CD4-positive, alpha-beta T cell treated with Interleukin-15 for 1 hour (primary cell): ENCODE measurements around the gene RPL9.
A peak's percentile ranks its signal among the peaks of the same experiment; 100 is the strongest.
"Not testable (repeated sequence)": the region's sequence is repeated elsewhere in the genome, so short reads cannot be mapped to it uniquely, and the experiment has no call there.

Experiments
- DNase-seq: peaks from one replicate; pipeline ENCODE4 v3.0.0-alpha.2; 2020

RPL9 gene

DNA sequence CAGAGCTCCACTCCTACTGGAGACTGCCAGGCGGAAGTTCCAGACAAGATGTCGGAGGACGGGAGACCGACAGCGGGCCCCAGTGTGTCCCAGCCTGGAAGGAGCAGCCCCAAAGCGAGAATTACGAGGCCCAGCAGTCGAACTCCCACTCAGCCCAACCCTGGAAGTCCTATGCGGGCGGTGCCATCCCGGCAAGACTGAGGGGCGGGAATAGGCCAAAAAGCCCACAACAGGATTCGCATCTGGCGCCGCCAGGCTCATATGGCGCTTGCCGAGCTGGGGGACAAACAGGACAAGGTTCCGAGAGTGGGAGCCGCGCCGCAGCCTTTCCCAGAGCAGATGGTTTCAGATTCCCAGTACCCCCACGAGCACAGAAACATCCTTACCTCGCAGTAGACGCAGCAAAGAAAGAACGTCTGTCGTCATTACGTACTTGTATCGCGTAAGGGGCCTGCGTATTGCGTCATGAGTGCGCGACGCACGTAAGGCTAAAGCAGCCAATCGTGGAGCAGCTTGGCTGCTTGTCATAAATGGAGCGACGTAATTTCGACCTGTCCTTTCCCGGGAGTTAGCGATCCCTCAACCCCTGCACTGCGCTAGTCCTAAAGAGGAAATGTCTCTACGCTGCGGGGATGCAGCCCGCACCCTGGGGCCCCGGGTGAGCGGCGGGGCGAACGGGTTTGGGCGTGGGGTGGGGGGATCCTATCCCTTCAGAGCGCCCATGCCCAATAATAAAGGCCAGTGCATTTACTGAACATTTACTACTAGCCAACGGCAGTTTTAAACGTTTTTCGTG is at the start of gene RPL9, which contains the start of gene LIAS:
RPL9 (minus strand) TSS at position 418 of the 796 bp plus-strand sequence. CDS start 483 bp downstream, outside the sequence.
LIAS (plus strand) TSS at position 552 of the 796 bp plus-strand sequence; CDS start at position 614, 62 bp downstream.
- DNase-seq, result peak; percentile 95

DNA sequence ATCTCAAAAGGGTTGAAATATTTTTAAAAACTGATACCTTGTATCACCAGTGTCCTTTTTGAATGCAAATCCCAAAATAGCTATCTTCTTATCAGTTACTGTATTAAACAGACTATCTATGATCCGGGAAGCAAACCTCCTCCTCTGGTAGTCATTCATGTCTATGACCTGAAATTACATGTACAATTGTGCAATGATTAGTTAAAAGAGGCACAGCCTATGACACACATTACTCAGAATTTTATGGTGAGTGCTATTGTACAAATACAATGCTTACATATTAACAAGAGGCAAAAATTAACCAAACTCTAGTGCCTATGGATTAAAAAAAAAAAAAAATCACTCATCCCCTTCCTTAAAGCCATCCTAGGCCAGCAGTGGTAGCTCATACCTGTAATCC is 46.9 kb upstream of the RPL9 start:
- no peak for DNase-seq

DNA sequence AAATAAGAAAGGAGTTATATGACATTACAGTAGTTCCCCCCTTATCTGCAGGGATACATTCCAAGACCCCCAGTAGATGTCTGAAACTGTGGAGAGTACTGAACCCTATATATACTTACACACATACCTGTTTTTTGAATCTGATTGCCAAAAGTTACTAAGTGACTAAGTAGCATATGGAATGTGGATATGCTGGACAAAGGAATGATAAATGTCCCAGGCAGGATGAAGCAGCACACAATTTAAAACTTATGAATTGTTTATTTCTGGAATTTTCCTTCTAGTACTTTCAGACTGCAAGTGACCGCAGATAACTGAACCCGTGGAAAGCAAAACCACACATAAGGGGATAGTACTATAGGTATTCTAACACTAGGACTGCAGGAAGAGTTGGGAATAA is 45.8 kb upstream of the RPL9 start:
- no peak for DNase-seq

DNA sequence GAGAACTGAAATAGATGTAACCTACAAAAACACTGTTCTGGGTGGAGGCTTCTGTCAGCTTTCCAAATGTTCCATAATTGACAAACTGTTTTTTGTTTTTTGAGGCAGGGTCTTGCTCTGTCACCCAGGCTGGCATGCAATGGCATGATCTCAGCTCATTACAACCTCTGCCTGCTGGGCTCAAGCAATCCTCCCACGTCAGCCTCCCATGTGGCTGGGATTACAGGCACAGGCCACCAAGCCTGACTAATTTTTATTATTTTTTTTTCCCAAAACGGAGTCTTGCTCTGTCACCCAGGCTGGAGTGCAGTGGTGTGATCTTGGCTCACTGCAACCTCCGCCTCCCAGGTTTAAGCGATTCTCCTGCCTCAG is 43.9 kb upstream of the RPL9 start:
- not testable (repeated sequence) for DNase-seq

DNA sequence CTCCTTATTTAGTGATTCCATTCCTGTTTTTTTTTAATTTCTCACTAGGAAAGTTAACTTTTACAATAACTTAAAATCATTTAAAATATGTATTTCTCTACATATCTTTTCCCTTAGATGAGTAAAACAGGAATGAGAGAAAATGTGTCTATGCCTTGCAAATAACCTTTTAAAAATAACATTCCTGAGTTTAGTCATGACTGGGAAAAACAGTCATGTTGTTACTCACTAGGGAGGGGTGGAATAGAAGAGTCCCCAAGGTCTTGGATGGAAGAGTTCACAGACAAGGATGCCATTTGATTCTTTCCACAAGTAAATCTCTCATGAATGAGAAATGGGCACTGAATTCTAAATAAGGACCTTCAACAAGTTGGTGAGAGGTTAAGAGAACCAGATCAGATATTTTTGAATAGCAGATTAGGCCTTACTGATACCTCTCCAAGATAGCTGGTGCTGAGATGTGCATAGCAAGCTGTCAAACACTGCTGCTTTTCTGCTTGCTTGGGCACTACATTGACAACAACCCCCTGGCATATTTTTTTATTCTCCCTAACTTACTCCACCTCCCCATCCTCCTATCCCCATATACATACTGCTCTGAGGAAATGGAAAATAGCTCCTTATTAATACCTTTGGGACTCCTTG is 43.4 kb upstream of the RPL9 start:
- no peak for DNase-seq

DNA sequence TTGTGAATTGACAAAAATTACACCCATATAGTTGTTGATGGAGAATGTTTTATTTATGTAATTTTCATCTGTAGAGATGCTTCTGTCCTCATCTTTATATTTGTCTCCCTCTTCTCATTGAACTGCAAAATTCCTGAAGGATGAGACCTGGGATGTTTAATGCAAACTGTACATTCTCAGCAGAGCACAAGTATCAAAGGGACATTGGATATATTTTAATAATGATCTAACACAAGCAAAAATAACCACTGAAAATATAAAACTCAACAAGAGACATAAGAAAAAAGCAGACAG is 40.0 kb upstream of the RPL9 start:
- DNase-seq, result no peak

DNA sequence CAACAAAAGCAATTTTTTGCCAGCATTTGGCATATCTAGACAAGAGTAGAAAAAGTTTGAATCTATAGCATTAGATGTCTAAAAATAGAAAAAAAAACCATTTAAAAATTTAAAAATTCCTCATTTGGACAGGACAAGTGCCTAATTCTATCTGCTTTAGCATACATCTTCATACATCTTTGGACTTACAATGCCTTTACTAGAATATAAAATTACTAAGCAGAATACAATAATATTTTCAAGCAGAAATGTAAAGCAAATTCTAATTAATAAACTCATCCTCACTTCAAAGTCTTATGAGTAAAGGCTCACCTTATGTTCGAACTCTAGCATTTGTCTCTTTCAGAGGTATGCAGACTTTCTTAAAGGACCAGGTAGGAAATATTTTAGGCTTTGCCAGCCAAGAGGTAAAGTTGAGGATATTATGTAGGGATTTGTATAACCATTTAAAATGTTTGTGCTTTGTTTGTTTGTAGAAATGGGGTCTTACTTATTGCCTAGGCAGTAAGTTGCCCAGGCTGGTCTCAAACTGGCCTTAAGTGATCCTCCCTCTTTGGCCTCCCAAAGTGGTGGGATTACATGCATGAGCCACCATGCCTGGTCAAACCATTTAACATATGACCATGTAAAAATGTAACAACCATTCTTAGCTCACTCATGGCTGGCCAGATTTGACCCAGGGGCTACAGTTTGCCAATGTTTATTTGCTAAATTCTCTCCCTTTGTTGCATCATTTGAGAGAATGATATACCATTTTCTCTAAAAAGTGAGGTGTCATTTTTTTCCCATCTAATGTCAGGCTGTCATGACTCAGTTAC is 39.4 kb upstream of the RPL9 start:
- DNase-seq, result no peak

DNA sequence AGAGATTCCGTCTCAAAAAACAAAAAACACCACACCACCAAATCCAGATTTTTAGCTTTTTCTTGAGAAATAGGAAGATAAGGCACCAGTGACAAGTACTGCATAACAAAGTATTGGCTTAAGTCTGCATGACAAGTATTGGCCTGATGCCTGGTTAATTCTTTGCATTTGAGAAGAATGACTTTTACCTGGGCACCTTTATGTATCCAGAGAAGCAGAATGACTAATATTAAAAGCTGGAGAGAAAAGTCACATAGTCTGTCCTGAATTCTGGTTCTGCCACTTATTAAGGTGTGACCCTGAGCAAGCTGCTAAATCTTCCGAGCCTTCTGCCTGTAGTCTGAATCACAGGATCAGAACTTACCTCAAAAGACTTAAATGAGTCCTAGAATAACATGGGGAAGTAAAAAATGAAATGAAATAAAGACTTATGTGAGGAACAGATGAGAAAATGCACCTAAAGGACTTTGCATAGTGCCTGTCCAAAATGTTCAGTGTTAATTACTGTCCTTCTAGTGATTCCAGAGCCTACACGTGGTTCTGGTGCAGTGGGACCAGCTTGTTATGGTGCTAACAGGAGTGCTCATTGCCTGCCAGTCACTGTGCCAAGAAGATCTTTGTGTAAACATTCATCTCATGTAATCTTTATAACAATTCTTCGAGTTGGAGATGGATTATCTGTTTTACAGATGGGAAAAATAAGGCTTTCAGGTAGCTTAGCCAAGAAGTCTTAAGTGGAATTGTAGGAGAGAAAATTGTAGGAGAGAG is 36.9 kb upstream of the RPL9 start:
- no peak for DNase-seq

DNA sequence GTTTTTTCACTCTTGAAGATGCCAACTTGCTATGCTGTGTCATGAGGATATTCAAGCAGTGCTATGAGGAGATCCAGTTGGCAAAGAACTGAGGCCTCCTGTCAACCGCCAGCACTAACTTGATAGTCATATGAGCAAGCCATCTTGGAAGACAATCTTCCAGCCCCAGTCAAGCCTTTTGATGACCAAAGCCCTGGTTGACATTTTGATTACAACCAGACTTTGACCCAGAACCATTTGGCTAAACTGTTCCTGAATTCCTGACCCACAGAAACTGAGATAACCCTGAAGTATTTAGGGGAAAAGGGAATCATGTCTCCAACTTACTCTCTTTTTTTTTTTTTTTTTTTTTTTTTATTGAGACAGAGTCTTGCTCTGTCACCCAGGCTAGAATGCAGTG is 35.6 kb upstream of the RPL9 start:
- DNase-seq, result no peak

DNA sequence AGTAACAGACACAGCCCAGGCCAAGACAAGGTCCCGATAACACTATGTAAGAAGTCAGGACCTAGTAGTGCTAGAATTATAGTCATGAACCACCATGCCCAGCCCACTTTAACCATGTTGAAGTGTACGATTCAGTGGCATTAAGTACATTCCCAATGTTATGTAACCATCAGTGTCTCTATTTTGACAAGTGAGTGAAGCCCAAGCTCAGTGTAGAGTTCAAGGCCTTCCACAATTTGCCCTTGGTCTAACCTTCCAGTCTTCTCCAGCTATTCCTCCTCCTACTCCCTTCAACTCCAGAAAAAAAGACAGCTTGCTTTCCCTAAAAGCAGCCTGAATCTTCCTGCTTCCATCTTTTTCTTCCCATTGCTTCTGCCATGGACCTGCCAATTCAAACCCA is 31.6 kb upstream of the RPL9 start:
- DNase-seq, result no peak

DNA sequence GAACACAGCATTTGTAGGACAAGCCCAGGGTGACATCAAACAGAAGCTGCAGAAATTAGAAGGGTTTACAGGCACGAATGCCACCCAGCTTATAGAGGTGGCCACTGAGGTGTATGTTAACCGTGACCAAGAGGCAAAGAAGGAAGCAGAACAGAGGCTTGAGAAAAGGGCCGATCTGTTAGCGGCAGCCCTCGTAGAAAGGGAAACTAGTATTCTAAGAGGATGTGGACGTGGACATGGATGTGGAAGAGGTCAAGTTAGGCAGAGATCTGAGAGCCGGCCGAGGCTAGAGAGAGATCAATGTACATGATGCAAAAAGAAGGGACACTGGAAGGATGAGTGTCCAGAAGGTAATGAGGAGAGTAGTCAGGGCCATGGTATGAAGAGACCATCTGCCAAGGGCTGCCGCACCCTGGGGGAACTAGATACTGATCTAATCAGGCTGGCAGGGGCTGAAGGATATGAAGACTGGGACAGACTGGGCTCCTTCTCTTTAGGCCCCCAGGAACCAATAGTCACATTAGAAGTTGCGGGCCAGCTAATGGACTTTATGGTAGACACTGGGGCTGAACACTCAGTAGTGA is 27.6 kb upstream of the RPL9 start:
- no peak for DNase-seq

DNA sequence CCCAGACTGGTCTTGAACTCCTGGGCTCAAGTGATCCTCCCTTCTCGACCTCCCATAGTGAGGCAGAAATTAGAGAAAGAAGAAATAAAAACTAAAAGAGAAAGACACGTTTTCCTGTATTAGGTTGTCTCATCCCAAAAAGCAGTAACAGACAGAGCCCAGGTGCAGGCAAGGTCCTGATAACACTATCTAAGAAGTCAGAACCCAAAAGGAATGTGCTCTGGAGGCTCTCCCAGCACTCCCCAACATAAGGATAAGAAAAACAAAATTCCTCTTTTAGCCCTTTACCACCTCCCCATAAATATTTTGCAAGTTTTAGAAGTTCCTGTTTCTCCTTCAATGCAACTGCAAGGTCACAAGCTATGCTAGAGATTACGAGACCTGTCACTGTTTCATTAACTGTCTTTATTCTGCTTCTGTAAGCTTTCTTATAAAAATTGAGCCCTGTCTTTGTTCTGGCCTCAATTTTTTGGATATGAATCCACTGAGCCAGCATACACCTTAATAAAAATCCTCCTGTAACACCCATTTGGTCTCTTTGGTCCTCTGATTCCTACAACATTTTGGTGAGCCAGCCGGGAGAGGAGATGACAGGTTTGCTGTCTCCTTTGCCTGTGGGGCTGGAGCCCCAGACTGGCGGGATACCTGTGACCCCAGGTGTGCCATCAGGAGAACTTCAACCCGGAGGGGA is 26.0 kb upstream of the RPL9 start:
- DNase-seq, result no peak

DNA sequence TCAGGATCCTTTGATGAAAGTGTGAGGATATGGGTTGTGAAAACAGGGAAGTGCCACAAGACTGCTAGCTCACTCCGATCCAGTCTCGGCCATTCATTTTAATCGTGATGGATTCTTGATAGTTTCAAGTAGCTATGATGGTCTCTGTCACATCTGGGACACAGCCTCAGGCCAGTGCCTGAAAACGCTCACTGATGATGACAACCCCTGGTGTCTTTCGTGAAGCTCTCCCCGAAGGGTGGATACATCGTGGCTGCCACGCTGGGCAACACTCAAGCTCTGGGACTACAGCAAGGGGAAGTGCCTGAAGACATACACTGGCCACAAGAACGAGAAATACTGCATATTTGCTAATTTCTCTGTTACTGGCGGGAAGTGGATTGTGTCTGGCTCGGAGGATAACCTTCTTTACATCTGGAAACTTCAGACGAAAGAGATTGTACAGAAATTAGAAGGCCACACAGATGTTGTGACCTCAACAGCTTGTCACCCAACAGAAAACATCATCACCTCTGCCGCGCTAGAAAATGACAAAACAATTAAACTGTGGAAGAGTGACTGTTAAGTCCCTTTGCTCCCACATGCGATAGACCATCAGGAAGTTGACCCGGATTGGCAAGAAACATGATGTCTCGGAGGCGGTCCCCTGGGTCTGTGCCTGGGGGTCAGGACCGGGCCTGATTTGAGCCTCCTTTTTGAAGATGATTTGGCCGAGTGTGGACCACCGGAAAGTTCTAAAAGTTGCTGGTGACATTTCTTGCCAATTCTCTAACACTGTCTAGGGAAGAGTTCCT is 22.4 kb upstream of the RPL9 start:
- no peak for DNase-seq

DNA sequence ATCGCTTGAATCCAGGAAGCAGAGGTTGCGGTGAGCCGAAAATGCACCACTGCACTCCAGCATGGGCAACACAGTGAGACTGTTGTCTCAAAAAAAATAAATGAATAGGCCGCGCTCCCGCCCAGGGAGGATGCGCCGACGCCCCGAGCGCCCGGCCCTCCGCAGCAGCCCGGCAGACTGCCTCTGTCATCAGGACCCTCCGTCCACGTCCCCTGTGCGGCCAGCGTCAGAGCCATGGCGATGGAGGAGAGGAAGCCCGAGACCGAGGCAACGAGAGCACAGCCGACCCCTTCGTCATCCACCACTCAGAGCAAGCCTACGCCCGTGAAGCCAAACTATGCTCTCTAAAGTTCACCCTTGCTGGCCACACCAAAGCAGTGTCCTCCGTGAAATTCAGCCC is 21.5 kb upstream of the RPL9 start:
- DNase-seq, result no peak

DNA sequence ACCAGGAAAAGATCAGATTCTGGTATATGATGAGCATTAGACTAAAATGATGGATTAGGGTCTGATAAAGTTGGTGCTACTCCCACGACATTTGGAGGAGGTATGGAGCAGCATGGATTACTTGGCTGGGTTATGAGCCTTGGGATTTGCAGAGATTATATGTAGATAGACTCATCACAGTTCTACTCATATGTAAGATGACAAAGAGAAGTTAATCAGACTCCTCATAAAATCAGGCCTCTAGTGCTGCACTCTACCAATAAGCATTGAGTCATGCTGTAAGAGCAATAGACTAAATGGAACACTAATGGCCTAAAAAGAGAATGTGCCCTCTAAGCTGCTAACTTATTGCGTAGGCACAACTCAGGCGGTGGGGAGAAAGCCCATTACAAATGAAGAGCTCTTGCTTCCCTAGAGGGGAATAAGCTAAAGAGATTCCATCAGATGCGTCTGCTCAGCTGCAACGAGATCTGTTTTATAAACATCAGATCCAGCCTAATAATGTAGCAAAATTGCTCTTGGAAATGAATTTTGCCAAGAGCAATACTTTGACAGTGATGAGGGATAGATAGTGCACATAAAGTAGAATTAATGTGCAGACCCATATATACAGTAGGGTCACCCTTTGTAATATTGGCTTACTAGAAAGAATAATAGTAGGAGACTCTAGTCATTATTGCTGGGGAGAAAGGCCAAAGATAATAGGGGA is 17.6 kb upstream of the RPL9 start:
- no peak for DNase-seq

DNA sequence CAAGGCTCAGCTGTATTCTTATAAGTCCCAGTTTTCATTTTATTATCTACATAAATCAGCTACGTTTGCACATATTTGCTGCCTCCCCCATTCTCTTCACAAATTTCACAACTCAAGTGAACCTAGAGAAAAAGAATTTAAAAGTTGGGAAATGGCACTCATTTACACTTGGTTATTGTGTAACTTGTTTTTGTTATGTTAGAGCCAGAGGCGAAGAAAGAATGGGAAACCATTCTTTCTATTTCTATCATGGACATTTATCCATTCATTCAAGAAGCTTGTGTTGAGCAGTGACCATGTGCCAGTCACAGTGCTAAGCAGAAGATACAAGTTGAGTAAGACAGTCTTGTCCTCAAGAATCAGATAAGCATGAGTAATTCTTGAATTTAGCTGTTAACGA is 13.7 kb upstream of the RPL9 start:
- no peak for DNase-seq

DNA sequence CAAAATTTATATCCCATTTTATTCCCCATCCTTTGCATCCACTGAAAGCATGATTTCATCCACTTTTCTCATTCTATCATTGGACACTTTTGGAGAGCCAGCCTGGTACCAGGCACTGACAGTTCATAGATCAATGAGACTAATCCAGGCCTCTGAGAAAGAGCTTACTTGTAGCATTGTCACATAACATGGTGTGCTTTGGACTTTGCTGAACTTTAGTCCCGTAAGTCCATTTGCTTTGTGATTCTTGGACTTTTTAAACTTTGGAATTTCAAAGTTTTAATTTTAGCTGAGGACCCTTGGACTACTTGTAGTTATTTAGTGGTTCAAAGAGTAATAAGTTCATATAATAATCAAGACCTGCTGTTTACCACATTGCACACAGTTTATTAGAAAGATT is 11.7 kb upstream of the RPL9 start:
- no peak for DNase-seq

DNA sequence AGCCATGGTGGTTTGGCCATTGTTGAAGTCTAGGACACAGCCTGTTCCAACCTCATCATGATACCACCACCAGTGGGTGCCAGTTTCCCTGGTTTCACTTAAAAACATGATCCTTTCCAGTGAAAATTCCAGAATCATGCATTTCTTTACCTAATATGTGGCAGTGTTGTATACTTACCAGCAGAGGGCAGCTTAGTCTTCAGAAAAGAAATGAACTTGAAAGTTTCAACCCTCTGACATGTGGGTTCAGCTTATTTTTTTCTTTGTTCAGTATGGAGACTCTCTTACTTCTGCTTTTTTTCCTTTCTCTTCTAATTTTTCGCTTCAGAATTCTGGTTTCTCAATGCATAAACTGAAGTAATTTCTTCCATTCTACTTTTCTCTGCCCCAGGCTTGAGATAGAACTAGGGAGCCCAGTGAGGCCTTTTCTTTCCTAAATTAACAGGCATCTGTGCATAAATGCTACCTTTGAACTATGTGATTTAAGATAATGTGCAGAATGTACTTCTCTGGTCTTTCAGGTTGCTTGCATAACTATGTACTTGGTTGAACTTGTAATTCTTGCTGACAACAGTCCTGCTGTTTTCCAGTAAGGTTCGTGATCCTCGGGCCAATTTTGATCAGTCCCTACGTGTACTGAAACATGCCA is 10.8 kb upstream of the RPL9 start:
- DNase-seq, result no peak

DNA sequence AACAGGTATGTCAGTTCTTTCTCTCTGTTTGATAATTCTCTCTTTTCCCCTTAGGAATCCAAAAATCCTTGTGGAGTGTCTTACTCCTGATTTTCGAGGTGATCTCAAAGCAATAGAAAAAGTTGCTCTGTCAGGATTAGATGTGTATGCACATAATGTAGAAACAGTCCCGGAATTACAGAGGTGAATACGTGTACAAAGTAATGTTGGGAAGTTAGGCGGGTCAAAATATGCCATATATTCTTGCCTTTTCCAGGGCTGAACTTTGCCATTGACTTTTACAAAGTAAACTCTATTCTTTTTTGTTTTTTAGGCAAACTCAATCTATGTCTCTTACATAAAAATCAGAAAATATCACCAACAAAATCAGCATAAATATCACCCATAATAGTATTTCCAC is 8.7 kb upstream of the RPL9 start:
- no peak for DNase-seq

DNA sequence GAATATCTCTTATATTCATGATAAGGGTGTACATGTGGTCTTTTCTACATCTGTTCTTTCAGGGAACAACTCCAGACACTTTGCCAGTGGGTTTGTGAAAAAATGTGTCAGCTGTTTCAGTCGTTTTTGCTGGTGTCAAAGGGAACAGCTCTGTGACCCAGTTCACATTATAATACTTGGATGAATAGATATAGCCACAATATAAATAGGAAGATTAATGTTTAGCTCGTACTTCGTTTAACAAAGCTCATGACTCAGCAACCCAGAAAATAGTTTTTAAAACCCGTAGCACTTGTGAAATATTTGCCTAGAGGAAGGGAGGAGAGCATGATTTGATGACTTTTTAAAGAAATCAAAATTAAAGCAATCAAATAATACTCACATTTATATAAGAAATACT is 8.0 kb upstream of the RPL9 start:
- DNase-seq, result no peak
